COR-L47 (cell line): Measurements from ENCODE around the gene CC2D2A.
"Not testable (repeated sequence)": the region's sequence is repeated elsewhere in the genome, so short reads cannot be mapped to it uniquely, and the experiment has no call there.

Experiments
- DNase-seq: peaks from one replicate; lab custom pipeline; 2025; lab: John Stamatoyannopoulos, UW

The CC2D2A gene

GRCh38 chr4:15557786-15558550 is 88.3 kb downstream of the CC2D2A start:
- DNase-seq: no peak

GRCh38 chr4:15558561-15558960 is 88.9 kb downstream of the CC2D2A start:
- DNase-seq: no peak

- DNase-seq: no peak
Measured at GRCh38 chr4:15562114-15562513, 92.4 kb downstream of the CC2D2A start.

- DNase-seq: no peak
Measured at GRCh38 chr4:15562623-15563022, 92.9 kb downstream of the CC2D2A start.

- no peak for DNase-seq
Measured at GRCh38 chr4:15563871-15564270, 94.2 kb downstream of the CC2D2A start.

GRCh38 chr4:15568821-15569220 is 99.1 kb downstream of the CC2D2A start:
- no peak for DNase-seq

- no peak for DNase-seq
Measured at GRCh38 chr4:15569746-15570145, 100.1 kb downstream of the CC2D2A start.

GRCh38 chr4:15575966-15576365 is 106.3 kb downstream of the CC2D2A start:
- no peak for DNase-seq

- no peak for DNase-seq
Measured at GRCh38 chr4:15577508-15577907, 107.8 kb downstream of the CC2D2A start.

GRCh38 chr4:15584785-15585184 is 115.1 kb downstream of the CC2D2A start:
- DNase-seq: no peak

GRCh38 chr4:15585331-15585730 is 115.6 kb downstream of the CC2D2A start:
- DNase-seq: no peak

GRCh38 chr4:15586066-15586465 is 116.4 kb downstream of the CC2D2A start:
- DNase-seq: no peak

GRCh38 chr4:15587649-15588048 is 118.0 kb downstream of the CC2D2A start:
- DNase-seq: no peak

- no peak for DNase-seq
Measured at GRCh38 chr4:15592799-15593198, 123.1 kb downstream of the CC2D2A start.

- DNase-seq: no peak
Measured at GRCh38 chr4:15598644-15599043, 129.0 kb downstream of the CC2D2A start.

- DNase-seq: no peak
Measured at GRCh38 chr4:15600176-15600575, 130.5 kb downstream of the CC2D2A start.

GRCh38 chr4:15601862-15602261 is 132.2 kb downstream of the CC2D2A start:
- DNase-seq: no peak

- no peak for DNase-seq
Measured at GRCh38 chr4:15605537-15605936, 135.9 kb downstream of the CC2D2A start.

GRCh38 chr4:15610855-15611254 is 141.2 kb downstream of the CC2D2A start:
- no peak for DNase-seq

GRCh38 chr4:15612136-15612535 is 142.5 kb downstream of the CC2D2A start:
- DNase-seq: no peak

- DNase-seq: not testable (repeated sequence)
Measured at GRCh38 chr4:15614891-15615290, 145.2 kb downstream of the CC2D2A start.

GRCh38 chr4:15617407-15617806 is 147.7 kb downstream of the CC2D2A start:
- not testable (repeated sequence) for DNase-seq

GRCh38 chr4:15636818-15637217 is 167.1 kb downstream of the CC2D2A start:
- no peak for DNase-seq

- DNase-seq: no peak
Measured at GRCh38 chr4:15638418-15638817, 168.7 kb downstream of the CC2D2A start.
